AG10803 (cell line): ENCODE results near the gene ARF6.
"Not testable (repeated sequence)": the region's sequence is repeated elsewhere in the genome, so short reads cannot be mapped to it uniquely, and the experiment has no call there.

Source experiments
- DNase-seq: peaks from one replicate; pipeline ENCODE4 v3.0.0; 2010; ENCODE audit warnings: low read depth
- H3K4me3 ChIP-seq: 2 replicates; pipeline ENCODE4 v1.5.1; 2011; ENCODE audit warnings: mild to moderate bottlenecking, low read length, control low read depth
- CTCF ChIP-seq: conservative IDR thresholded peaks from 2 replicates; pipeline ENCODE4 v1.5.1; 2011; ENCODE audit warnings: mild to moderate bottlenecking, low read length, control low read depth, inconsistent platforms

Gene ARF6

GRCh38 chr14:49865431-49865859 lies 27.4 kb upstream of the ARF6 start:
- peak; percentile 61 for DNase-seq
- TF ChIP-seq CTCF = peak; percentile 91
- no peak overlapping the region for H3K4me3 ChIP-seq

GRCh38 chr14:49867831-49868719 lies 24.8 kb upstream of the ARF6 start:
- peak overlapping the region; percentile 75 for H3K4me3 ChIP-seq

DNA sequence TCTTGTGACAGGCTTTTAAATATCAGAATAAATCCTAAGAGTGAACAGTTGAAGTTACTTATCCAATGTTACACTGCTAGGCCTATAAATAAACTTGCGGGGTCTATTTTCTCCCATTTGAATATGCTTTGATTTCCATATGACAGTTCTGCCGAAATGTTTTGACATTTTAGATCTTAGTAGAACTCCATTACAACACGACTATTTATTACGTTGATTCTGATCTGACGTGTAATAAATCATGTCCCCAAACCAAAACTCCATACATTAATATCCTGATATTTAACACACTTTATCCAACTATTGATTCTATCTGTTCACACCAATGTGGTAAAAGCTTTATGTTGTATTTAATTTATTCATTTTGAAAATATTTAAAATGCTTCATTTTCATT lies 24.2 kb upstream of the ARF6 start:
- peak overlapping the region; percentile 64 for H3K4me3 ChIP-seq
- DNase-seq = no peak
- TF ChIP-seq CTCF = no peak

More at GRCh38 chr14:49867831-49868719, 24.8 kb upstream of the ARF6 start:
- TF ChIP-seq CTCF = no peak
- DNase-seq = peak; percentile 97

DNA sequence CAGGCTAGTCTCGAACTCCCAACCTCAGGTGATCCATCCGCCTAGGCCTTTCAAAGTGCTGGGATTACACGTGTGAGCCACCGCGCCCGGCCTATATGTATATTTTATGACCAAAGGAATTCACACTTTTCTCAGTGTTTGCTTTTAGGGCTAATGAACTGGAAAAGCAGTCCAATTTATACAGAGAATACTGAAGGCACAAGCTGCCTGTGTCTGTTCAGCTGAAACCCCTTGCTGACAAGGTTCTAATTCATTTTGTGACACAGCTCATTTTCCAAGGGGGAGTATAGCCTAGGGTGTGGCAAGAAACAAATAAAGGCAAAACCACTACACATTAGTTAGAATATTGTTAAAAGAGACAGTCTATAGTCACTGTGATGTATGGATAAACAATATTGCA lies 22.0 kb upstream of the ARF6 start:
- no peak for TF ChIP-seq CTCF
- no peak for DNase-seq
- no peak overlapping the region for H3K4me3 ChIP-seq

DNA sequence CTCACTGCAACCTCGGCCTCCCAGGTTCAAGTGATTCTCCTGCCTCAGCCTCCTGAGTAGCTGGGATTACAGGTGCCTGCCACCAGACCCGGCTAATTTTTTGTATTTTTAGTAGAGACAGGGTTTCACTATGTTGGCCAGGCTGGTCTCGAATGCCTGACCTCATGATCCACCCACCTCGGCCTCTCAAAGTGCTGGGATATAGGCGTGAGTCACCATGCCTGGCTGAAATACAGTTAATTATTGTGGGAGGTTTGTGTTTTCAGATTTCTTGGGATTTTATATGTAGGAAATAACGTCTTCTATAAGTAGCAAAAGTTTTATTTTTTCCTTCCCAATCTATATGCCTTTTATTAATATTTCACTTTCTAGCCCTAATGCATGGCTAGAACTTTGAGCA lies 19.3 kb upstream of the ARF6 start:
- not testable (repeated sequence) for DNase-seq, H3K4me3 ChIP-seq

GRCh38 chr14:49875640-49876198 lies 17.2 kb upstream of the ARF6 start:
- no peak for TF ChIP-seq CTCF
- no peak overlapping the region for H3K4me3 ChIP-seq
- no peak for DNase-seq

DNA sequence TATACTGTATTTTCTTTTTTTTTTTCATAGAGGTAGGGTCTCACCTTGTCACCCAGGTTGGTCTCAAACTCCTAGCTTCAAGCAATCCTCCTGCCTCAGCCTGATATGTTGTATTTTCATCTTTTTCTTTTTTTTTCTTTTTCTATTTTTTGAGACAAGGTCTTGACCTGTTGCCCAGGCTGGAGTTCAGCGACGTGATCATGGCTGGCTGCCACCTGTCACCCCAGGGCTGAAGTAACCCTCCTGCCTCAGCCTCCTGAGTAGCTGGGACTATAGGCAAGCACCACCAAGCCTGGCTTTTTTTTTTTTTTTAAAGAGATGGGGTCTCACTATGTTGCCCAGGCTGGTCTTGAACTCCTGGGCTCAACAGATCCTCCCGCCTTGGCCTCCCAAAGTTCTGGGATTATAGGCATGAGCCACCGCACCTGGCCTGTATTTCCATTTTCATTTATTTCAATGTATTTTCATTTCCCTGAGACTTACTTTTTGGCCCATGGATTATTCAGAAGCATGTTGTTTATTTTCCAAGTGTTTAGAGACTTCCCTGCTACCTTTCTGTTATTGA lies 16.2 kb upstream of the ARF6 start:
- TF ChIP-seq CTCF = no peak
- H3K4me3 ChIP-seq = no peak overlapping the region
- DNase-seq = no peak
